ENCODE measurements around the gene HHIPL1. TPM values are rescaled to one million over a fixed set of nuclear protein-coding genes. Genes with fewer than 3 reads are reported as not detected.

HHIPL1 gene
- total RNA-seq, 2 experiments from 2014 or later = not detected

DNA sequence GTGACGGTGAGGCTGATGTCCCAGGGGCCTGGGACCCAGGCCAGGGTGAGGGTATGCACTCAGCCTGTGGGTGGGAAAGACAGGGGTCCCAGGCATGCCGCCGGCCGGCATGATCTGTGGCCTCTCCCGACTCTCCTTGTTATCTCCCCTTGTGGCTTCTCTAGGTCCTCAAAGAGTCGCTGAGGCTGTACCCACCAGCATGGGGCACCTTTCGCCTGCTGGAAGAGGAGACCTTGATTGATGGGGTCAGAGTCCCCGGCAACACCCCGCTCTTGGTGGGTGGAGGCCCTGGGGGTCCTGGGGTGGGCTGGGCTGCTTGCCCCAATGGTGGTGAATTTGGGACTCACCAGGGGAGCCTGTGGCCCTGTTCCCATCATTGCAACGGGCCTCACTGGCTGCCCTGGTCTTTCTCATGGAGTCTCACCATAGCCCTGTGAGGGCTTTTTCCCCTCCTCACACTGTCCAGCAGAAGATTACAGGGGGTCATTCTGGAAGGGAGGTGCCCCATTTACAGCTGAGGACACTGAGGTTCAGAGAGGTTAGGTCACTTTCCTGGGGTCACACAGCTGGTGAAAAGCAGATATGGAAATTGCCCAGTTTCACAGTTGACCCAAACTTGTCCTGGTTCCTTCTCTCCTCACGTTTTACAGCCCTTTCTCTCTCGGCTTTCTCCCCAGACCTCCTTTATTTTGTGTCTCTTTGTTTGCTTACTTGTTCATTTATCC lies 77.0 kb downstream of the HHIPL1 start:
- H3K36me3 ChIP-seq (ENCODE audit: insufficient read depth, low read length) = no peaks in the 10 kb centered on the region
- no peak overlapping the region for H3K4me3 ChIP-seq (ENCODE audit: low read length)
- H3K4me1 ChIP-seq (ENCODE audit: insufficient read depth, low read length) = no peaks in the 10 kb centered on the region
- intact Hi-C loops (cut with DNase I, micrococcal nuclease) = no loop called here
- TF ChIP-seq, protein P1, sequence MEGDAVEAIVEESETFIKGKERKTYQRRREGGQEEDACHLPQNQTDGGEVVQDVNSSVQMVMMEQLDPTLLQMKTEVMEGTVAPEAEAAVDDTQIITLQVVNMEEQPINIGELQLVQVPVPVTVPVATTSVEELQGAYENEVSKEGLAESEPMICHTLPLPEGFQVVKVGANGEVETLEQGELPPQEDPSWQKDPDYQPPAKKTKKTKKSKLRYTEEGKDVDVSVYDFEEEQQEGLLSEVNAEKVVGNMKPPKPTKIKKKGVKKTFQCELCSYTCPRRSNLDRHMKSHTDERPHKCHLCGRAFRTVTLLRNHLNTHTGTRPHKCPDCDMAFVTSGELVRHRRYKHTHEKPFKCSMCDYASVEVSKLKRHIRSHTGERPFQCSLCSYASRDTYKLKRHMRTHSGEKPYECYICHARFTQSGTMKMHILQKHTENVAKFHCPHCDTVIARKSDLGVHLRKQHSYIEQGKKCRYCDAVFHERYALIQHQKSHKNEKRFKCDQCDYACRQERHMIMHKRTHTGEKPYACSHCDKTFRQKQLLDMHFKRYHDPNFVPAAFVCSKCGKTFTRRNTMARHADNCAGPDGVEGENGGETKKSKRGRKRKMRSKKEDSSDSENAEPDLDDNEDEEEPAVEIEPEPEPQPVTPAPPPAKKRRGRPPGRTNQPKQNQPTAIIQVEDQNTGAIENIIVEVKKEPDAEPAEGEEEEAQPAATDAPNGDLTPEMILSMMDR (IDR thresholded peaks at IDR 0.05) = no peak
- ATAC-seq (ENCODE audit: poor library complexity) = no peak
- H3K9me3 Mint-ChIP-seq = no peaks in the 10 kb centered on the region
- POLR2A ChIA-PET = no interaction called here
- peaks cover 3 to 4% of the 10 kb centered on the region in 2 experiments for H3K27me3 ChIP-seq (ENCODE audit: control insufficient read depth in 1 of 2, insufficient read depth in 2 of 2, low read length in 2 of 2)
- no peaks in the 10 kb centered on the region for H3K36me3 Mint-ChIP-seq (ENCODE audit: low read depth)
- H3K4me3 Mint-ChIP-seq = no peak overlapping the region
- H3K9me3 ChIP-seq (ENCODE audit: control insufficient read depth in 1 of 2, insufficient read depth in 1 of 2, low read length in 2 of 2) = no peaks in the 10 kb centered on the region
- peaks cover 13% of the 10 kb centered on the region for H3K27me3 Mint-ChIP-seq
- CTCF ChIA-PET = interaction anchor here (1.4 kb wide), 1 partner anchor 8 kb away, joined by 3 read pairs; no protein-coding TSS in a partner anchor
- H3K4me1 Mint-ChIP-seq (ENCODE audit: low read depth) = no peaks in the 10 kb centered on the region
- peak in 2 of 14 experiments; percentile 1 to 19 for DNase-seq
- H3K27ac Mint-ChIP-seq = no peak overlapping the region
- H3K27ac ChIP-seq (ENCODE audit: low read depth in 1 of 2, low read length in 2 of 2) = no peak overlapping the region

DNA sequence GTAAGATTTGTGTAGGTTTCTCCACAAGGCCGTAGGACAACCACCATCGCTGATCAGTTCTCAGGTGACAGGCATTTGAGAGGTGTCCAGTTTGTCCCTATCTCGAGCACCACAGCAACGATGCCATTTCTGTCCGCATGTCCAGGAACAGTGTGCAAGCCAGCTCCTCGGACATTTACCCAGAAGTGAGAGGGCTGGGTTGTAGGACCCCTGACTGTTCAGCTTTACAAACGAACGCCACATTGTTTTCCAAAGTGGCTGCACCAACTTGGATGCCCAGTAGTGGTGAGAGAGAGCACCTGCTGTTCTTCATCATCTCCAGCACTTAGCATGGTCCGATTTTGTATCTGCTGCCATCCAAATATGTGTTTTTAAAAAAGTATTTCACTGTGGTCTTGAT lies 77.8 kb downstream of the HHIPL1 start:
- DNase-seq (peak in 1 of 14 experiments; percentile 1), ATAC-seq (ENCODE audit: poor library complexity) (no peak)
- no peaks in the 10 kb centered on the region for H3K9me3 ChIP-seq (ENCODE audit: control insufficient read depth in 1 of 2, insufficient read depth in 1 of 2, low read length in 2 of 2)
- TF ChIP-seq, protein P1 (IDR thresholded peaks at IDR 0.05) = no peak
- no peaks in the 10 kb centered on the region for H3K4me1 Mint-ChIP-seq (ENCODE audit: low read depth)
- no peaks in the 10 kb centered on the region for H3K9me3 Mint-ChIP-seq
- H3K27me3 Mint-ChIP-seq = peaks cover 17% of the 10 kb centered on the region
- no peaks in the 10 kb centered on the region for H3K4me1 ChIP-seq (ENCODE audit: insufficient read depth, low read length)
- ChIA-PET CTCF (no interaction called here), POLR2A (no interaction called here)
- H3K4me3 ChIP-seq (ENCODE audit: low read length) = no peak overlapping the region
- no peaks in the 10 kb centered on the region for H3K36me3 Mint-ChIP-seq (ENCODE audit: low read depth)
- no peak overlapping the region for H3K27ac ChIP-seq (ENCODE audit: low read depth in 1 of 2, low read length in 2 of 2)
- H3K4me3 Mint-ChIP-seq = no peak overlapping the region
- intact Hi-C loops (cut with DNase I, micrococcal nuclease) = no loop called here
- H3K27me3 ChIP-seq (ENCODE audit: control insufficient read depth in 1 of 2, insufficient read depth in 2 of 2, low read length in 2 of 2) = peaks cover 4 to 6% of the 10 kb centered on the region in 2 experiments
- no peak overlapping the region for H3K27ac Mint-ChIP-seq
- no peaks in the 10 kb centered on the region for H3K36me3 ChIP-seq (ENCODE audit: insufficient read depth, low read length)

DNA sequence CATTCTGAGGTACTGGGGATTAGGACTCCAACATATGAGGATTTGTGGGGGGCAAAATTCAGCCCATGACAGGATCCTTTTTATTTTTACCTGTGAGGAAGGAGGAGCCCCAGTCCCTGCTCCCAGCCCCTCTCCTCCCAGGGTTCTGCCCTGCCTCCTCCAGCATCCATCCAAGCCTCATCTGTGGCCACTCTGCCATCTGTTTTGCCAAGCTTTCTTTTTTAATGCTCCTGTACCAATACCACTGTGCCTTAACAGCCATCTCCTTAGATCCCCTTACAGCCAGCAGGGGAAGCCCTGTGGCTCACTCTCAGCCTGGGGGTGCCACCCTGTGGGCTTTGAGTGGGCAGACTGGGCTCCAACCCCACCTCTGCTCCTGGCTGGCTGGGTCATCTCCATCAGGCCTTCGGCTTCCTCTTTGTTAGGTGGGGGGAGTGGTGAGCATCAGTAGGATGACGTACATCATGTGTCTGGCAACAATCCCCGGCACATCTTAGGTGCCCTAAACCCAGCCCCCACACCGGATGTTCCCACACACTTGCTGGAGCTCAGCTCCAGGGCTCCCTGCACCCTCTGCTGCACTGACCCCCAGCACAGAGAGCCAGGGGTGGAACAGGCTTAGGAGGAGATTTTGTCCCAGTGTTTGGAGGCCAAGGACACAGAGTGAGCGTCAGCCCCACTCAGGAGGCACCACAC lies 79.4 kb downstream of the HHIPL1 start:
- Histone ChIP-seq H3K4me1 (ENCODE audit: insufficient read depth, low read length) (no peaks in the 10 kb centered on the region), H3K4me3 (ENCODE audit: low read length) (no peak overlapping the region), H3K27ac (ENCODE audit: low read depth in 1 of 2, low read length in 2 of 2) (no peak overlapping the region), H3K36me3 (ENCODE audit: insufficient read depth, low read length) (no peaks in the 10 kb centered on the region), H3K27me3 (ENCODE audit: control insufficient read depth in 1 of 2, insufficient read depth in 2 of 2, low read length in 2 of 2) (peaks cover 14 to 19% of the 10 kb centered on the region in 2 experiments), H3K9me3 (ENCODE audit: control insufficient read depth in 1 of 2, insufficient read depth in 1 of 2, low read length in 2 of 2) (no peaks in the 10 kb centered on the region)
- peak in 2 of 14 experiments; percentile 3 to 11 for DNase-seq
- Mint-ChIP-seq H3K27me3 (peaks cover 26% of the 10 kb centered on the region), H3K36me3 (ENCODE audit: low read depth) (no peaks in the 10 kb centered on the region), H3K4me3 (no peak overlapping the region), H3K9me3 (no peaks in the 10 kb centered on the region), H3K27ac (no peak overlapping the region), H3K4me1 (ENCODE audit: low read depth) (no peaks in the 10 kb centered on the region)
- CTCF ChIA-PET = no interaction called here
- no peak for ATAC-seq (ENCODE audit: poor library complexity)
- intact Hi-C loops (cut with DNase I, micrococcal nuclease) = no loop called here
- TF ChIP-seq, protein P1 (IDR thresholded peaks at IDR 0.05) = no peak
- POLR2A ChIA-PET = no interaction called here

Data from CD4-positive, alpha-beta T cell (primary cell).